ENCODE results near the gene CNTFR.

Gene CNTFR

DNA sequence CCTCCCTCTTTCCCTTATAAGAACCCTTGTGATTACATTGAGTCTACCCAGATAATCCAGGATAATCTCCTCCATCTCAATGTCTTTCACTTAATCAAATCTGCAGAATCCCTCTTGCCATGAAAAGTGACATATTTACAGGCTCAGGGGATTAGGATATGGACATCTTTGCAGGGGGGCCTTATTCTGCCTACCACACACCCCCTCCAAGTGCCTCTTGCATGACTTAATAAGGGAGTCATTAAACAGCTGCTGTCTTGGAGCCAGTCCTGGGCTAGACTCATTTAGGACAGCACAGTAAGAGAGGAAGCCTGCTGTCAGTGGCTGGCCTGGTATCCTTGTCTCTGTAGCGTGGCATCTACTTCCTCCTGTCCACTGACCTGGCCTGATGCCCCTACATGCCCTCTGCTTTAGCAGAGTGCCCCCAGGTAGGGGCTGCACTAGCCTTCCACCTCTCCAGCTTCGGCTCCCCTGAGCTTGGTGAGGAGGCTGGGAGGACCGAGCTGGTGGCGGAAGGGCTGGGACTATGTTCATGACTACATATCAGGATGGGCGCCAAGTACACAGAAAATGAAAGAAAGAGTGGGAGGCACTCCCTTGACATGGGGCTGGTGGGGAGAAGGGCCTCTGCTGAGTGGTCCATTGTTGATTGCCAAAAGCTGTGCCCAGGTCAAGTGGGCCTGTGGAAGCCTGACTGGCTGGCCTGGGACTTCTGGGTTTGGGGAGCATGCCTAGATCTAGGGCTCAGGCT lies 84.0 kb downstream of the CNTFR start:
- DNase-seq: no peak

DNA sequence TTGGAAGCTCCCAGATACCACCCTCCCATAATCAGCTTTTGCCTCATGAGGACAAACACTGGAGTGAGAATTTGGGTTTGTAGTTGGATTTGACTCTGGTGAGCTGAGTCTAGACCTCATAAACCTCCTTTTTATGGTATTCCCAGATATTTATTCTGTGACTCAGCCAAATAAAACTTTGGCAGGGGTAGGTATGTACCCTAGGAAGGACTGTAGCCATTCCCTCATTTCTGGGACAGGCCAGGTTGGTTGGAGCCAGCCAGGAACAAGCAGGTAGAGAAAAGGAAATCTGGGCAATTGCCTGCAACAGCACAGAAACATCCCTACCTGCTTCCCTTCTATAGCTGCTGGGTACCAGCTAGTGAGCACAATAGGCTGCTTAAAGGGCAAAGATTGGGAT lies 86.1 kb downstream of the CNTFR start:
- no peak for DNase-seq

DNA sequence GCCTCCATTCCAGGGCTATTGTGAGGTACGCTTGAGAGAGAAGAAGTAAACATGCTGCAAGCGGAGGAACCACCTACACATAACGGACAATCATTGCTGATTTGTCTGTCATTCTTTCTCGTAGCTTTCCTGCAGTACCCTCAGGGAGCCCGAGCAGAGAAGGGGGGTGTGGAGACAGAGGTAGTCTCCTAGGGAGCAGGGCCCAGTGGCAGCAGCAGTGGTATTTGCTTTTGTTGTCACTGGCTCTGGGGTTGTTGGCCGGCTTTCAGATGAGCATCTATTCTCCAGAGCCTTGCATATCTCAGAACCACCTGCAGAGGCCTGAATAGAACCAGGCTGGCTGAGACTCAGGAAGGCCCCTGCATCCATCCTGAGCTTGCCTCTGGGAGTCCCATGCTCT lies 86.6 kb downstream of the CNTFR start:
- DNase-seq: no peak

DNA sequence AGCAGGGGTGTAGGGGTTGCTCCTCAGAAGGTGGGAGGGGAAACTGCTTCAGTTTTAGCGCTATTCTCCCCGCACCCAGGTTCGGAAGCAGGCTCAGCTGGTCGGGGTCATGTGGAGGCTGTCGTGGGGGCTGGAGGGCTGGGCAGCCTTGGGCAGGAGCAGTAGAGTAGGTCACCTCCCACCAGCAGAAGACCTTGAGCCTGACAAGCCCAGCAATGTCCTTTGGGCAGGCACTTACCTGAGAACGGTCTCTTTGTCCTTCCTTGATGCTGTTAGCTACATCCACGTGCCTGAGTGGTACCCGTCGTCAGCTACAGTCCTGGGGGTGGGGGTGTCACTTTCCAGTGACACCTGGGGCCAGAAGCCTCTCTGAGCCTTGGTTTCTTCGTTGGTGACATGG lies 87.1 kb downstream of the CNTFR start:
- no peak for DNase-seq

DNA sequence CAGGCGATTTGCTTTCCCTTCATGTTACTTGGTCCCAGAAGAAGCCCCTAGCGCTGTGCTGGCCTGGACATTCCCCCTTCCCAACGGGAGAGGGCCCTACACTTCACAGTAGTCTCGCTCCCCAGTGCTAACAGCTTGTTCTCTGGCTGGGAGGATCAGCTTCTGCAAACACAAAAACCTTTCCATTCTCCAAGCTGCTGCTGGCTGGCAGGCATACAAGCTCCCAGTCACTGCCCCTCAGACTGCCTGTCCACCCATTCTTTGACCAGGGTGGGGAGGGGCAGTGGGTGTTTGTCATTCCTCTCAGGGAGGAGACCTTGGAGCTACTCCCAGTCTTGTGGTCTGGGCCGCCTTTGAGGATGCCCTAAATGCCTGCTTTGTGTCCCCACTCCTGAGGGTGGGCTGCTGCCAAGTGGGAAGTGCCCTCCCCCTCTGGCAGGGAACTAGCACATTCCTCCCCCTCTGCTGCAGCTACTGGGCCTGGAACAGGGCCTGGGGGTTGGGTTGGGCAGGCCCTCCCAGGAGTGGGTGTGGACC lies 87.6 kb downstream of the CNTFR start:
- DNase-seq: peak; percentile 91
